Spleen (tissue), 7 donors: ENCODE results near the gene PNPLA8.

Experiments used
- CTCF ChIP-seq, 11 experiments: fragments of 200-600 bp in 7 of 11; fragments of 450-650 bp in 4 of 11; sonication (generic) in 4 of 11; IDR thresholded peaks in 8 of 11; conservative IDR thresholded peaks in 3 of 11; 1 replicate in 7 of 11; 2 replicates in 4 of 11; pipeline versions ENCODE4 v1.4.0 to v1.8.0; 2016 to 2021; ENCODE audit warnings: antibody characterized with exemption in 11 of 11, inconsistent platforms in 4 of 11, mild to moderate bottlenecking in 1 of 11
- POLR2A ChIP-seq, 3 donors: fragments of 450-650 bp; IDR thresholded peaks; one replicate each; pipeline ENCODE4 v1.5.1; 2017; ENCODE audit warnings: antibody characterized with exemption in 3 of 3, mild to moderate bottlenecking in 1 of 3
- POLR2AphosphoS5 ChIP-seq, 3 donors: sonication (generic); formaldehyde crosslinking; IDR thresholded peaks; one replicate each; pipeline ENCODE4 v1.5.1; 2017; ENCODE audit warnings: antibody characterized with exemption in 3 of 3
- donor health status: DM: no; HTN: no; CAD: no; lungs with moderate emphysema.
- donor health status: DM: no; HTN: no; CAD: no.
- donor health status: DM: no; HTN: no; CAD: no.

DNA sequence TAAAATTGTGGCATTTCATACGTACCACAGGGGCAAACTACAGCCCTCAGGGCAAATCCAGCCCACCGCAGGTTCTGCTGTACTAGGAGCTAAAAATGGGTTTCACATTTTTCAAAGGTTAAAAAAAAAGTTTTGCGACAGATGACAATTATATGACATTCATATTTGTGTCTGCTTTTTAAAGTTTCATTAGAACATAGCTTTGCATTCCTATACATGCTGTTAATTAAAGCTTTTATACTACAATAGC lies 758 bp upstream of the PNPLA8 start:
- TF ChIP-seq CTCF (IDR thresholded peaks at IDR 0.05 in 8 of 11, conservative IDR thresholded peaks at IDR 0.05 in 3 of 11) (no peak), POLR2AphosphoS5 (IDR thresholded peaks at IDR 0.05) (no peak), POLR2A (IDR thresholded peaks at IDR 0.05) (no peak)
